Panc1 (cell line): ENCODE measurements around the gene ELMOD1. TPM values are rescaled to one million over a fixed set of nuclear protein-coding genes. Genes with fewer than 3 reads are reported as not detected.

Experiments
- ATAC-seq: fragments of 200-7000 bp; cut with Tn5 transposase; 2 replicates; pipeline ENCODE4 v1.9.1; 2020; ENCODE audit warnings: mild to moderate bottlenecking, moderate library complexity
- BruUV-seq: library from RNA; stranded (reverse); fragments of 400-500 nt; replicated peaks from 2 replicates; lab custom pipeline; 2021; lab: Mats Ljungman, UMichigan
- CTCF ChIA-PET: fragments of 300-600 bp; sonication (Branson Sonifier 250); formaldehyde crosslinking; loops from one replicate; lab custom pipeline; 2022; ENCODE audit warnings: antibody characterized with exemption; lab: Charles Lee
- POLR2A ChIA-PET: fragments of 300-600 bp; sonication (Branson Sonifier 250); formaldehyde crosslinking; loops from one replicate; lab custom pipeline; 2022; ENCODE audit warnings: antibody characterized with exemption; lab: Charles Lee
- DNase-seq: peaks from one replicate; pipeline ENCODE4 v3.0.0-alpha.2; 2010; ENCODE audit warnings: low read depth, low spot score
- H3K27ac ChIP-seq: 2 replicates; pipeline ENCODE4 v1.5.1; 2011; ENCODE audit warnings: mild to moderate bottlenecking, low read length, inconsistent platforms
- H3K27me3 ChIP-seq: fragments of 200-500 bp; sonication (Bioruptor generic); 2 replicates; pipeline ENCODE4 v1.6.0; 2014; ENCODE audit warnings: low read length, inconsistent platforms; ENCODE audit not compliant: control insufficient read depth, insufficient read depth
- H3K36me3 ChIP-seq: fragments of 200-500 bp; sonication (Bioruptor generic); 2 replicates; pipeline ENCODE4 v1.5.1; 2014; ENCODE audit warnings: inconsistent platforms, mild to moderate bottlenecking, low read length, moderate library complexity; ENCODE audit not compliant: control insufficient read depth, insufficient read depth
- H3K4me1 ChIP-seq: 2 replicates; pipeline ENCODE4 v1.5.1; 2011; ENCODE audit warnings: inconsistent platforms, mild to moderate bottlenecking, low read length, moderate library complexity; ENCODE audit not compliant: control insufficient read depth, insufficient read depth
- H3K4me3 ChIP-seq, 2 experiments: 2 replicates each; pipeline ENCODE4 v1.5.1; 2011 to 2012; ENCODE audit warnings: low read depth in 2 of 2, low read length in 2 of 2, mild to moderate bottlenecking in 2 of 2, inconsistent platforms in 1 of 2, moderate library complexity in 1 of 2
- H3K9me3 ChIP-seq: fragments of 200-500 bp; sonication (Bioruptor generic); 2 replicates; pipeline ENCODE4 v1.5.1; 2014; ENCODE audit warnings: low read depth, mild to moderate bottlenecking, inconsistent platforms, low read length, moderate library complexity; ENCODE audit not compliant: control insufficient read depth, insufficient read depth
- CTCF ChIP-seq: fragments of 450-650 bp; IDR thresholded peaks from 2 replicates; pipeline ENCODE4 v1.5.1; 2017; ENCODE audit warnings: mild to moderate bottlenecking
- POLR2AphosphoS5 ChIP-seq: IDR thresholded peaks from 2 replicates; pipeline ENCODE4 v1.6.1; 2012; ENCODE audit warnings: mild to moderate bottlenecking, low read depth, low read length, moderate library complexity
- SIN3A ChIP-seq: IDR thresholded peaks from 2 replicates; pipeline ENCODE4 v1.6.1; 2012; ENCODE audit warnings: low read depth, mild to moderate bottlenecking, low read length, moderate library complexity, borderline replicate concordance; ENCODE audit not compliant: insufficient read depth
- TCF7L2 ChIP-seq: IDR thresholded peaks from 2 replicates; pipeline ENCODE4 v1.6.1; 2011; ENCODE audit warnings: mild to moderate bottlenecking, low read depth, low read length, inconsistent platforms
- in situ Hi-C: cut with HindIII; loops from 2 replicates; pipeline ENCODE4 v1.10.0; 2016; ENCODE audit warnings: low sequenced_read_pairs, low pct_unique_long_range_greater_than_20kb
- intact Hi-C: fragments of 100-400 bp; cut with micrococcal nuclease; formaldehyde crosslinking; loops from one replicate; pipeline ENCODE4 v1.10.0; 2022; ENCODE audit not compliant: unreplicated experiment
- total RNA-seq: library from RNA; stranded (reverse); gene quantifications from one replicate; pipeline ENCODE4 v1.2.1, GENCODE V29; 2021; ENCODE audit not compliant: unreplicated experiment
- TF ChIP-seq, protein P1 (sequence below), 2 experiments: IDR thresholded peaks; 2 replicates each; pipeline ENCODE4 v1.6.1; 2011 to 2012; ENCODE audit warnings: low read depth in 2 of 2, control low read depth in 1 of 2, low read length in 1 of 2, mild to moderate bottlenecking in 1 of 2, moderate library complexity in 1 of 2; ENCODE audit not compliant: insufficient read depth in 1 of 2

ELMOD1 gene
- total RNA-seq, 1 experiment from 2014 or later = 2.1 TPM

DNA sequence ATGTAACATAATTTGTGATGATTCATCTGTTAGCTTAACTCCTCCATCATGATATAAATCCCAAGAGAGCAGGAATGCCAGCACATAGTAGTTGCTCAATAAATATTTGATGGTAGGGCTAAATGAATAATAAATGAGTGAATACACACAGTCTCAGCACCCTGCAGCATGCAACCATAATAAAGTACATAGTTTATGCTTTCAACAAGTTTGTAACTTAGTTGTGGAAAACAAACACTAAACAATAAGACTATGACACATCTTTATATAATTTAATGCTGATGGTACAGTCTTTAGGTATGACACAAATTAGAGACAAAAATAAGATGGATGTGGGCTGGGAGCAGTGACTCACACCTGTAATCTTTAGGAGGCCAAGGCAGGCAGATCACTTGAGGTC, 29.3 kb upstream of the ELMOD1 start:
- BruUV-seq = no TSS peak
- POLR2A ChIA-PET = no interaction called here
- Histone ChIP-seq H3K36me3 (no peaks in the 10 kb centered on the region), H3K4me3 (no peak overlapping the region), H3K4me1 (peaks cover 37% of the 10 kb centered on the region), H3K27ac (peak overlapping the region; percentile 70; the same call in 1 of the 2 replicates), H3K9me3 (peaks cover 3% of the 10 kb centered on the region; the same call in 1 of the 2 replicates), H3K27me3 (no peaks in the 10 kb centered on the region)
- CTCF ChIA-PET = no interaction called here
- intact Hi-C loops = loop anchor here (5.0 kb wide), 1 partner anchor 211 kb away; no protein-coding TSS in a partner anchor
- in situ Hi-C loops = no loop called here
- DNase-seq = peak; percentile 92
- ATAC-seq = peak; percentile 77
- TF ChIP-seq, protein P1, sequence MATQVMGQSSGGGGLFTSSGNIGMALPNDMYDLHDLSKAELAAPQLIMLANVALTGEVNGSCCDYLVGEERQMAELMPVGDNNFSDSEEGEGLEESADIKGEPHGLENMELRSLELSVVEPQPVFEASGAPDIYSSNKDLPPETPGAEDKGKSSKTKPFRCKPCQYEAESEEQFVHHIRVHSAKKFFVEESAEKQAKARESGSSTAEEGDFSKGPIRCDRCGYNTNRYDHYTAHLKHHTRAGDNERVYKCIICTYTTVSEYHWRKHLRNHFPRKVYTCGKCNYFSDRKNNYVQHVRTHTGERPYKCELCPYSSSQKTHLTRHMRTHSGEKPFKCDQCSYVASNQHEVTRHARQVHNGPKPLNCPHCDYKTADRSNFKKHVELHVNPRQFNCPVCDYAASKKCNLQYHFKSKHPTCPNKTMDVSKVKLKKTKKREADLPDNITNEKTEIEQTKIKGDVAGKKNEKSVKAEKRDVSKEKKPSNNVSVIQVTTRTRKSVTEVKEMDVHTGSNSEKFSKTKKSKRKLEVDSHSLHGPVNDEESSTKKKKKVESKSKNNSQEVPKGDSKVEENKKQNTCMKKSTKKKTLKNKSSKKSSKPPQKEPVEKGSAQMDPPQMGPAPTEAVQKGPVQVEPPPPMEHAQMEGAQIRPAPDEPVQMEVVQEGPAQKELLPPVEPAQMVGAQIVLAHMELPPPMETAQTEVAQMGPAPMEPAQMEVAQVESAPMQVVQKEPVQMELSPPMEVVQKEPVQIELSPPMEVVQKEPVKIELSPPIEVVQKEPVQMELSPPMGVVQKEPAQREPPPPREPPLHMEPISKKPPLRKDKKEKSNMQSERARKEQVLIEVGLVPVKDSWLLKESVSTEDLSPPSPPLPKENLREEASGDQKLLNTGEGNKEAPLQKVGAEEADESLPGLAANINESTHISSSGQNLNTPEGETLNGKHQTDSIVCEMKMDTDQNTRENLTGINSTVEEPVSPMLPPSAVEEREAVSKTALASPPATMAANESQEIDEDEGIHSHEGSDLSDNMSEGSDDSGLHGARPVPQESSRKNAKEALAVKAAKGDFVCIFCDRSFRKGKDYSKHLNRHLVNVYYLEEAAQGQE (IDR thresholded peaks at IDR 0.05; ENCODE audit: insufficient read depth in 1 of 2, low read depth in 2 of 2, low read length in 1 of 2) = no peak
- TF ChIP-seq TCF7L2 = no peak

- DNase-seq (peak; percentile 82), ATAC-seq (peak; percentile 61)
- BruUV-seq = no TSS peak
- H3K27me3 ChIP-seq = no peaks in the 10 kb centered on the region
- no peaks in the 10 kb centered on the region for H3K36me3 ChIP-seq
- POLR2A ChIA-PET = interaction anchor here (0.7 kb wide), 1 partner anchor 985 kb away, joined by 3 read pairs; no protein-coding TSS in a partner anchor
- H3K4me1 ChIP-seq = peaks cover 37% of the 10 kb centered on the region
- peaks cover 3% of the 10 kb centered on the region; the same call in 1 of the 2 replicates for H3K9me3 ChIP-seq
- H3K27ac ChIP-seq = peak overlapping the region; percentile 70
- in situ Hi-C loops = no loop called here
- CTCF ChIA-PET = interaction anchor here (0.6 to 2.7 kb wide), 7 partner anchors 13 to 237 kb away, joined by 3 to 20 read pairs (median 5); no protein-coding TSS in a partner anchor
- no peak overlapping the region for H3K4me3 ChIP-seq
- intact Hi-C loops = loop anchor here (1.0 to 5.0 kb wide), 2 partner anchors 127 to 210 kb away; no protein-coding TSS in a partner anchor
- TF ChIP-seq, protein P1 (IDR thresholded peaks at IDR 0.05; ENCODE audit: insufficient read depth in 1 of 2, low read depth in 2 of 2, low read length in 1 of 2) = no peak
Observed at GRCh38 chr11:107562647-107563208, 28.2 kb upstream of the ELMOD1 start.

DNA sequence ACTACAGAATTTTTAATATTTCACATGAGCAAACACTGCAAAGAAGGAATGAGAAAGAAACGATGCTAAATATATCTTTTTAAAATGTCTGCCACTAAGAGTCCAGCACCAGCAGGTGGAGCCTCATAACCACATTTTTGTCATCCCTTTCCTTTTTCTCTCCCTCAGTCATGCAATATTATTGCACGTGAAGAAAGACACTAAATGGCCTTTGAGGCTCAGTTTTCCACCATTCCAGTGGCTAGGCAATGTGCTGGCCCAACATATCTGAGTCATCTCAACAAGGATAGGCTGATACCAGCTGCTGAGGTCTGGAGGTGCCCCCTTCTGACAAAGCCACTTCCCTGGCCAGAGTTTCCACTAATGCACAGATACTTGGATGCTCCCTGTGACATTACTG, 27.2 kb upstream of the ELMOD1 start:
- Histone ChIP-seq H3K36me3 (no peaks in the 10 kb centered on the region), H3K4me3 (peak overlapping the region in 1 of 2 experiments; percentile 16; a peak in 3 of 4 replicates), H3K27ac (peak overlapping the region; percentile 70), H3K4me1 (peaks cover 37% of the 10 kb centered on the region), H3K9me3 (no peaks in the 10 kb centered on the region), H3K27me3 (no peaks in the 10 kb centered on the region)
- in situ Hi-C loops = no loop called here
- ATAC-seq (peak; percentile 3; the same call in 1 of the 2 replicates), DNase-seq (peak; percentile 67)
- CTCF ChIA-PET = interaction anchor here (0.6 to 2.7 kb wide), 6 partner anchors 12 to 233 kb away, joined by 3 to 20 read pairs (median 6); no protein-coding TSS in a partner anchor
- intact Hi-C loops = loop anchor here (1.0 to 5.0 kb wide), 2 partner anchors 126 to 209 kb away; no protein-coding TSS in a partner anchor
- BruUV-seq = no TSS peak
- TF ChIP-seq POLR2AphosphoS5 (no peak), SIN3A (no peak), CTCF (peak; percentile 84), TCF7L2 (no peak)
- TF ChIP-seq, protein P1 (IDR thresholded peaks at IDR 0.05; ENCODE audit: insufficient read depth in 1 of 2, low read depth in 2 of 2, low read length in 1 of 2) = no peak
- POLR2A ChIA-PET = no interaction called here
